MM.1S (cell line): ENCODE data around the gene ACAD11.

Source experiments
- DNase-seq: peaks from one replicate; pipeline ENCODE4 v3.0.0-alpha.2; 2015
- H2AFZ ChIP-seq: fragments of 300-600 bp; sonication (generic); 2 replicates; pipeline ENCODE4 v1.6.0; 2016; ENCODE audit warnings: antibody characterized with exemption, low read length
- H3F3A ChIP-seq: fragments of 300-600 bp; sonication (generic); 2 replicates; pipeline ENCODE4 v1.6.1; 2016; ENCODE audit warnings: mild to moderate bottlenecking, antibody characterized with exemption, low read length, moderate library complexity, mixed read lengths; ENCODE audit not compliant: insufficient read depth
- H3K27ac ChIP-seq: fragments of 300-600 bp; sonication (generic); 2 replicates; pipeline ENCODE4 v1.5.1; 2016; ENCODE audit warnings: mild to moderate bottlenecking, low read length
- H3K27me3 ChIP-seq: fragments of 300-600 bp; sonication (generic); replicated peaks from 2 replicates; pipeline ENCODE4 v1.6.0; 2016; ENCODE audit warnings: low read length; ENCODE audit not compliant: insufficient read depth
- H3K36me3 ChIP-seq: fragments of 300-600 bp; sonication (generic); replicated peaks from 2 replicates; pipeline ENCODE4 v1.6.1; 2016; ENCODE audit warnings: mild to moderate bottlenecking, low read length, mixed read lengths; ENCODE audit not compliant: insufficient read depth
- H3K4me1 ChIP-seq: fragments of 300-600 bp; sonication (generic); 2 replicates; pipeline ENCODE4 v1.6.1; 2016; ENCODE audit warnings: low read length, mixed read lengths
- H3K4me2 ChIP-seq: fragments of 300-600 bp; sonication (generic); 2 replicates; pipeline ENCODE4 v1.6.0; 2016; ENCODE audit warnings: low read depth, low read length
- H3K4me3 ChIP-seq: fragments of 300-600 bp; sonication (generic); 2 replicates; pipeline ENCODE4 v1.5.1; 2016; ENCODE audit warnings: low read length, mixed read lengths
- H3K79me2 ChIP-seq: fragments of 300-600 bp; sonication (generic); 2 replicates; pipeline ENCODE4 v1.6.1; 2016; ENCODE audit warnings: mixed run types, low read length, mixed read lengths
- H3K9ac ChIP-seq: fragments of 300-600 bp; sonication (generic); 2 replicates; pipeline ENCODE4 v1.6.1; 2016; ENCODE audit warnings: low read length, mixed read lengths
- H3K9me2 ChIP-seq: fragments of 300-600 bp; sonication (generic); replicated peaks from 2 replicates; pipeline ENCODE4 v1.6.1; 2016; ENCODE audit warnings: mild to moderate bottlenecking, low read length, mixed read lengths; ENCODE audit not compliant: insufficient read depth
- H3K9me3 ChIP-seq: fragments of 300-600 bp; sonication (generic); replicated peaks from 2 replicates; pipeline ENCODE4 v1.6.1; 2016; ENCODE audit warnings: mild to moderate bottlenecking, low read length, mixed read lengths; ENCODE audit not compliant: insufficient read depth
- H4K20me1 ChIP-seq: fragments of 300-600 bp; sonication (generic); 2 replicates; pipeline ENCODE4 v1.6.1; 2016; ENCODE audit warnings: mild to moderate bottlenecking, low read length, moderate library complexity, mixed read lengths; ENCODE audit not compliant: insufficient read depth
- EZH2 ChIP-seq: fragments of 300-600 bp; sonication (generic); optimal IDR thresholded peaks from 2 replicates; pipeline ENCODE3; 2017; ENCODE audit warnings: low read depth, mild to moderate bottlenecking, antibody characterized with exemption, low read length, mixed read lengths
- EZH2phosphoT487 ChIP-seq: fragments of 300-600 bp; sonication (generic); IDR thresholded peaks from 2 replicates; pipeline ENCODE4 v1.6.1; 2018; ENCODE audit warnings: antibody characterized with exemption, low read length
- TF ChIP-seq, protein P1 (sequence below): fragments of 300-600 bp; sonication (generic); IDR thresholded peaks from 2 replicates; pipeline ENCODE4 v1.5.1; 2016; ENCODE audit warnings: antibody characterized with exemption, low read length, mixed read lengths

ACAD11 gene

DNA sequence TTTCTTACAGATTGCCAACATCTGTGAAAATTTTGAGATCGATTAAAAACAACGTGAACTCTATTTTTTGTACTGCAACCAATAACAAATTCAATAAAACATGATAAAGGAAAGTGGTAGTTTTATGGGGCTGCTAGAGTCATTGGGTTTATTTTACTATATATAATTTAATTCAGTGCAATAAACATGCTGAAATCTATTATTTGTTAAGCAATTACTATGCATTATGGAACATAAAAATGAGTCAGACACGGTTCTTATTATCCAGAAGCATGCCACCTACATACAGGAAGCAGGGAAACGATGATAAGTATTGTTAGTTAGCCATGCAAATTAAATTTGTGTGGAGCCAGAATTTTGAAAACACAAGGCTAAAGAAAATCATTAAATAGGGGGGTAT, 35.4 kb upstream of the ACAD11 start:
- H3K4me1 ChIP-seq: no peaks in the 10 kb centered on the region
- no peak for DNase-seq
- no peak overlapping the region for H3K4me2 ChIP-seq
- H3K9ac ChIP-seq: no peak overlapping the region
- H3K27ac ChIP-seq: no peak overlapping the region
- no peaks in the 10 kb centered on the region for H3K9me2 ChIP-seq
- H2AFZ ChIP-seq: no peak overlapping the region
- no peaks in the 10 kb centered on the region for H3K79me2 ChIP-seq
- no peaks in the 10 kb centered on the region for H3K9me3 ChIP-seq
- H4K20me1 ChIP-seq: no peaks in the 10 kb centered on the region
- no peaks in the 10 kb centered on the region for H3K36me3 ChIP-seq
- TF ChIP-seq EZH2 (no peak), EZH2phosphoT487 (no peak)
- TF ChIP-seq, protein P1, sequence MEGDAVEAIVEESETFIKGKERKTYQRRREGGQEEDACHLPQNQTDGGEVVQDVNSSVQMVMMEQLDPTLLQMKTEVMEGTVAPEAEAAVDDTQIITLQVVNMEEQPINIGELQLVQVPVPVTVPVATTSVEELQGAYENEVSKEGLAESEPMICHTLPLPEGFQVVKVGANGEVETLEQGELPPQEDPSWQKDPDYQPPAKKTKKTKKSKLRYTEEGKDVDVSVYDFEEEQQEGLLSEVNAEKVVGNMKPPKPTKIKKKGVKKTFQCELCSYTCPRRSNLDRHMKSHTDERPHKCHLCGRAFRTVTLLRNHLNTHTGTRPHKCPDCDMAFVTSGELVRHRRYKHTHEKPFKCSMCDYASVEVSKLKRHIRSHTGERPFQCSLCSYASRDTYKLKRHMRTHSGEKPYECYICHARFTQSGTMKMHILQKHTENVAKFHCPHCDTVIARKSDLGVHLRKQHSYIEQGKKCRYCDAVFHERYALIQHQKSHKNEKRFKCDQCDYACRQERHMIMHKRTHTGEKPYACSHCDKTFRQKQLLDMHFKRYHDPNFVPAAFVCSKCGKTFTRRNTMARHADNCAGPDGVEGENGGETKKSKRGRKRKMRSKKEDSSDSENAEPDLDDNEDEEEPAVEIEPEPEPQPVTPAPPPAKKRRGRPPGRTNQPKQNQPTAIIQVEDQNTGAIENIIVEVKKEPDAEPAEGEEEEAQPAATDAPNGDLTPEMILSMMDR: no peak
- no peak overlapping the region for H3K4me3 ChIP-seq
- no peaks in the 10 kb centered on the region for H3F3A ChIP-seq
- H3K27me3 ChIP-seq: no peaks in the 10 kb centered on the region

DNA sequence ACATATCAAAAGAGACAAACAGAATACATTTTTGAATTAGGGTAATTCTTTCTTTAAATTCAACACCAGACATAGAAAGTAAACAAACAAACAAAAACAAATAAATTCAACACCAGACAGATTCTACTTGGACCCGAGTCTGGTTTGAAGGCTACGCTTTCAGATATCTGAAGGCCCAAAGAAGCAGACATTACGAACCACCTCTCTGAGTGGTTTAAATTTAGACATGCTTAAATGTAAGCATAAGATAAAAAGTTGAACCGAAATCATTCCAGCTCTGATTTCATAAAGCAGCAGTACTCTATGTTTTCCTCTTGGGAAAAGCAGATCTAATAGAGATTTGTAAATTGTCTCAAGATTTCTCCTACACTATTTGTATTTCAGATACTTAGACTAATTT, 30.4 kb upstream of the ACAD11 start:
- H3K4me3 ChIP-seq: no peak overlapping the region
- no peak overlapping the region for H3K4me2 ChIP-seq
- H3K27ac ChIP-seq: no peak overlapping the region
- no peaks in the 10 kb centered on the region for H3K79me2 ChIP-seq
- no peaks in the 10 kb centered on the region for H4K20me1 ChIP-seq
- TF ChIP-seq, protein P1: no peak
- TF ChIP-seq EZH2 (no peak), EZH2phosphoT487 (no peak)
- no peaks in the 10 kb centered on the region for H3K4me1 ChIP-seq
- no peaks in the 10 kb centered on the region for H3K27me3 ChIP-seq
- H3K36me3 ChIP-seq: no peaks in the 10 kb centered on the region
- H3F3A ChIP-seq: no peaks in the 10 kb centered on the region
- H2AFZ ChIP-seq: no peak overlapping the region
- no peak overlapping the region for H3K9ac ChIP-seq
- DNase-seq: no peak
- no peaks in the 10 kb centered on the region for H3K9me2 ChIP-seq
- H3K9me3 ChIP-seq: no peaks in the 10 kb centered on the region

DNA sequence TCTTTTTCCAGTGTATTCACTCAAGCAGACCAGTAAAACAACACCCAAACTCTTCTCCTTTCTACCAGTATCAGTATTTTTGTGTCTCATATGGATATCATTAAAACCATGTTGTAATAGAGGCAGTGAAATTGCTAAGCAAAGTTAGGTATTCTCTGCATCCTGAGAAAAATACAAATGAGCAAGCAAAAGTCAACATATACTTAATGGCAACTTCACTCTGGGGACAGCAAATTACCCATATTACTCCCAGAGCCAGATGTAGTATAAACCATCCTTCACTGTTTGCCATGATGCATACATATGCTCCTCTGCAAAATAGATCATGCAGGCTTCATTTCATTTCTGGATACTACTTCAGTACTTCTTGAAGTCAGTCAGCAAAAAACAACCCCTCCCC, 22.6 kb upstream of the ACAD11 start:
- Histone ChIP-seq H3K9me3 (no peaks in the 10 kb centered on the region), H3K27me3 (no peaks in the 10 kb centered on the region), H3K27ac (no peak overlapping the region), H2AFZ (no peak overlapping the region), H3K4me2 (no peak overlapping the region), H3F3A (no peaks in the 10 kb centered on the region), H4K20me1 (no peaks in the 10 kb centered on the region), H3K4me3 (no peak overlapping the region), H3K79me2 (no peaks in the 10 kb centered on the region), H3K4me1 (no peaks in the 10 kb centered on the region), H3K9ac (no peak overlapping the region), H3K9me2 (no peaks in the 10 kb centered on the region), H3K36me3 (no peaks in the 10 kb centered on the region; the same call in 1 of the 2 replicates)
- DNase-seq: no peak
- TF ChIP-seq EZH2phosphoT487 (no peak), EZH2 (no peak)
- TF ChIP-seq, protein P1: no peak
